Mesenchymal stem cell (in vitro differentiated cells and primary cell): ENCODE measurements around the gene DGKH.

Experiments
- DNase-seq: peaks from one replicate; pipeline ENCODE4 v3.0.0-alpha.2; 2013
- H2AFZ ChIP-seq: one replicate; pipeline ENCODE4 v1.6.1; 2013; ENCODE audit warnings: low read depth, mild to moderate bottlenecking, control low read depth, inconsistent platforms, low read length, moderate library complexity
- H2AK5ac ChIP-seq: 2 replicates; pipeline ENCODE4 v1.6.1; 2013; ENCODE audit warnings: low read length, moderate library complexity, mild to moderate bottlenecking, inconsistent platforms; ENCODE audit not compliant: severe bottlenecking
- H2BK120ac ChIP-seq: one replicate; pipeline ENCODE4 v1.6.1; 2013; ENCODE audit warnings: low read depth, mild to moderate bottlenecking, inconsistent platforms, low read length, moderate library complexity
- H2BK12ac ChIP-seq, 2 experiments: one replicate each; pipeline ENCODE4 v1.6.1; 2013; ENCODE audit warnings: inconsistent platforms in 2 of 2, low read length in 2 of 2, mild to moderate bottlenecking in 2 of 2, moderate library complexity in 2 of 2, control low read depth in 1 of 2
- H2BK15ac ChIP-seq: one replicate; pipeline ENCODE4 v1.6.1; 2013; ENCODE audit warnings: mild to moderate bottlenecking, low read depth, inconsistent platforms; ENCODE audit not compliant: poor library complexity, severe bottlenecking
- H2BK5ac ChIP-seq: 2 replicates; pipeline ENCODE4 v1.6.1; 2013; ENCODE audit warnings: low read depth, mild to moderate bottlenecking, low read length, control low read depth, inconsistent platforms; ENCODE audit not compliant: poor library complexity, severe bottlenecking
- H3K14ac ChIP-seq, 2 experiments: one replicate each; pipeline ENCODE4 v1.6.1; 2013; ENCODE audit warnings: inconsistent platforms in 2 of 2, low read length in 2 of 2, control low read depth in 1 of 2, mild to moderate bottlenecking in 1 of 2, moderate library complexity in 1 of 2
- H3K18ac ChIP-seq, 2 experiments: one replicate each; pipeline ENCODE4 v1.6.1; 2013; ENCODE audit warnings: inconsistent platforms in 2 of 2, low read length in 2 of 2, control low read depth in 1 of 2, low read depth in 1 of 2, mild to moderate bottlenecking in 1 of 2
- H3K23ac ChIP-seq, 2 experiments: one replicate each; pipeline ENCODE4 v1.6.1; 2013; ENCODE audit warnings: inconsistent platforms in 2 of 2, low read length in 2 of 2, mild to moderate bottlenecking in 2 of 2, moderate library complexity in 2 of 2, control low read depth in 1 of 2
- H3K27ac ChIP-seq: 2 replicates; pipeline ENCODE4 v1.5.1; 2013; ENCODE audit warnings: mild to moderate bottlenecking, moderate library complexity, low read length, control low read depth, inconsistent platforms; ENCODE audit not compliant: poor library complexity, severe bottlenecking
- H3K27me3 ChIP-seq, 2 experiments: 2 replicates each; pipeline versions ENCODE4 v1.6.1 to v1.7.0; 2013; ENCODE audit warnings: low read length in 2 of 2, mild to moderate bottlenecking in 2 of 2, moderate library complexity in 2 of 2, control low read depth in 1 of 2, inconsistent platforms in 1 of 2; ENCODE audit not compliant: control insufficient read depth in 1 of 2, insufficient read depth in 1 of 2
- H3K36me3 ChIP-seq, 2 experiments: 2 replicates each; pipeline versions ENCODE4 v1.6.1 to v1.7.0; 2013; ENCODE audit warnings: low read length in 2 of 2, control low read depth in 1 of 2, inconsistent platforms in 1 of 2, low read depth in 1 of 2, mild to moderate bottlenecking in 1 of 2; ENCODE audit not compliant: insufficient read depth in 2 of 2, control insufficient read depth in 1 of 2
- H3K4ac ChIP-seq, 2 experiments: one replicate each; pipeline ENCODE4 v1.6.1; 2013; ENCODE audit warnings: inconsistent platforms in 2 of 2, low read length in 2 of 2, mild to moderate bottlenecking in 2 of 2, moderate library complexity in 2 of 2, control low read depth in 1 of 2, low read depth in 1 of 2
- H3K4me1 ChIP-seq: 2 replicates; pipeline ENCODE4 v1.6.1; 2013; ENCODE audit warnings: low read depth, low read length, control low read depth; ENCODE audit not compliant: control insufficient read depth, insufficient read depth
- H3K4me2 ChIP-seq: 2 replicates; pipeline ENCODE4 v1.6.1; 2013; ENCODE audit warnings: low read length, mild to moderate bottlenecking, inconsistent platforms; ENCODE audit not compliant: poor library complexity, severe bottlenecking
- H3K4me3 ChIP-seq, 2 experiments: 2 replicates each; pipeline versions ENCODE4 v1.5.1 to v1.7.0; 2013; ENCODE audit warnings: low read length in 2 of 2, mild to moderate bottlenecking in 2 of 2, control low read depth in 1 of 2, low read depth in 1 of 2; ENCODE audit not compliant: insufficient read depth in 1 of 2
- H3K79me1 ChIP-seq: replicated peaks from 2 replicates; pipeline ENCODE4 v1.6.1; 2013; ENCODE audit warnings: mild to moderate bottlenecking, control low read depth, low read length, inconsistent platforms; ENCODE audit not compliant: poor library complexity, severe bottlenecking
- H3K9ac ChIP-seq: 2 replicates; pipeline ENCODE4 v1.7.0; 2013; ENCODE audit warnings: mild to moderate bottlenecking, low read length, moderate library complexity
- H3K9me3 ChIP-seq: 2 replicates; pipeline ENCODE4 v1.7.0; 2013; ENCODE audit warnings: mild to moderate bottlenecking, low read length; ENCODE audit not compliant: control insufficient read depth
- H4K8ac ChIP-seq: one replicate; pipeline ENCODE4 v1.6.1; 2013; ENCODE audit warnings: inconsistent platforms, mild to moderate bottlenecking, low read length, moderate library complexity
- H4K91ac ChIP-seq: one replicate; pipeline ENCODE4 v1.6.1; 2013; ENCODE audit warnings: mild to moderate bottlenecking, low read length, inconsistent platforms
- WGBS: methylation state at CpG from one replicate; pipeline ENCODE4 v1.1.7; 2013; ENCODE audit warnings: mixed read lengths; 5-methylcytosine and 5-hydroxymethylcytosine counted together

Gene DGKH

DNA sequence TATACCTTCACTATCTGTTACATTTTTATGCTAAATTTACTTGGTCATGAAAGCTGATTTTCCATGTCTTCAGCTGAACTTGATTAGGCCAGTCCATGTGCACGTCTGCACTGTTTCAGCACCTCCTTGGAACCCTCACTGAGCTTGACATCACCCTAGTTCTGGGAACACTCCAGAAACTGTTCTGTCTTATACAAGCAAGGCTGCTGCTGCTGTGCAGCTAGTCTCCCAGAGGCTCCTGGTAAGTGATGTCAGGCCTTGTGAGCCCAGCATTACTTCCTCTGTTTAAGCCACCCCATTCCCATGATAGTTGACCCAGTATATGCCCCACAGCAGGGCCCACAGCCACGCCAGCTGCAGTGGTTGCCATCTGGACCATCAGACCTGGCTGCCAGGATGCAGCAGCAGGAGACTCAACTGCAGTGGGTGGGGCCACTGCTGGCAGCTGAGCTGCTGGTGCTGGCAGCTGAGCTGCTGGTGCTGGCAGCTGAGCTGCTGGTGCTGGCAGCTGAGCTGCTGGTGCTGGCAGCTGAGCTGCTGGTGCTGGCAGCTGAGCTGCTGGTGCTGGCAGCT, 133.0 kb downstream of the DGKH start:
- Histone ChIP-seq H3K27me3 (no peaks in the 10 kb centered on the region), H3K4me3 (no peak overlapping the region), H3K23ac (no peak overlapping the region), H2BK12ac (peak overlapping the region in 1 of 2 experiments; percentile 72), H3K9ac (no peak overlapping the region), H3K14ac (peak overlapping the region in 1 of 2 experiments; percentile 88), H3K4me2 (no peak overlapping the region), H2BK15ac (no peak overlapping the region), H2BK5ac (no peak overlapping the region), H3K9me3 (no peaks in the 10 kb centered on the region), H2BK120ac (no peak overlapping the region), H2AFZ (no peak overlapping the region), H2AK5ac (no peak overlapping the region), H4K8ac (peak overlapping the region; percentile 8), H3K79me1 (no peaks in the 10 kb centered on the region), H3K4ac (no peak overlapping the region), H3K4me1 (peaks cover 5% of the 10 kb centered on the region), H4K91ac (no peak overlapping the region), H3K18ac (no peak overlapping the region), H3K36me3 (peaks cover 12 to 58% of the 10 kb centered on the region in 2 experiments), H3K27ac (no peak overlapping the region)
- DNase-seq: peak; percentile 5
- 90% methylated on average over 2 of the region's 2 CpGs for WGBS

DNA sequence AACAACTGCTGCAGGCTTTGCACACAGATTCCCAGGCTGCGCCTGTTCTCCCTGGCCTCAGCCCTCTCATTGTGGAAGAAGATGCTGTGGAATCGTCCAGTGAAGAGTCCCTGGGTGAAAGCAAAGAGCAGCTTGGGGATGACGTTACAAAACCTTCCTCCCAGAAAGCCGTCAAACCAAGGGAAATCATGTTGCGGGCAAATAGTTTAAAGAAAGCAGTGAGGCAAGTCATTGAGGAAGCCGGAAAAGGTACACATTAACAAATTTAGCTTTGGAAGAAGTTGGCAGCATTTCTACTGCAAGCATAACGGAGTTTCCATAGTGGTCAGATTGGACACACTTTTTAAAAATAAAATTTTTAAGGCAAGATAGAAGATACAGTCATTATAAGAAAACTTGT, 140.6 kb downstream of the DGKH start:
- H3K4me2 ChIP-seq: no peak overlapping the region
- no peak overlapping the region for H2BK120ac ChIP-seq
- DNase-seq: no peak
- H2AFZ ChIP-seq: no peak overlapping the region
- no peak overlapping the region for H4K8ac ChIP-seq
- H3K18ac ChIP-seq: peak overlapping the region in 1 of 2 experiments; percentile 2
- H3K14ac ChIP-seq: no peak overlapping the region
- peaks cover 14 to 79% of the 10 kb centered on the region in 2 experiments for H3K36me3 ChIP-seq
- no peak overlapping the region for H3K4ac ChIP-seq
- H3K9me3 ChIP-seq: no peaks in the 10 kb centered on the region
- H3K79me1 ChIP-seq: peaks cover 1% of the 10 kb centered on the region
- H3K23ac ChIP-seq: no peak overlapping the region
- no peak overlapping the region for H2BK12ac ChIP-seq
- H3K27ac ChIP-seq: no peak overlapping the region
- no peaks in the 10 kb centered on the region for H3K4me1 ChIP-seq
- no peak overlapping the region for H2BK15ac ChIP-seq
- no peak overlapping the region for H3K9ac ChIP-seq
- WGBS: 95% methylated on average over 6 of the region's 7 CpGs
- no peaks in the 10 kb centered on the region for H3K27me3 ChIP-seq
- H2BK5ac ChIP-seq: no peak overlapping the region
- H4K91ac ChIP-seq: no peak overlapping the region
- no peak overlapping the region for H2AK5ac ChIP-seq
- H3K4me3 ChIP-seq: no peak overlapping the region

DNA sequence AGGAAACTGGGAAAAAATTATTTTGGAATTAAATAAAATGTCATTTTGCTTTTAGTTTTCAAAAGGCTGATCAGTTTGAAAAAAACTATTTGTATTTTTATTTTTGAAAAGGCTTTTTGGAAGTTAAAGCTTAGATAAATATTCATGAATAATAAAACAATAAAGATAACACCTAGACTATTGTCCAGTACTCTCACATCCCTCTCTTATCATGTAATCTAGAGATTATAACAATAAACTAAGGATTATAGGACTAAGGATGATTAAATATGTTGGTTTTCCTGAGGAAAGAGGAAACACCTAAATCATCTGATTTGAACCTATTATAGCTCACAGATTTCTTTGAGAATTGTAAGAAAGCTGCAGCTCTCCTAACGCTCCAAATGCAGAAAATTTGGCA, 142.1 kb downstream of the DGKH start:
- H3K27ac ChIP-seq: no peak overlapping the region
- WGBS: 100% methylated on average over 1 of the region's 1 CpG
- H3K18ac ChIP-seq: no peak overlapping the region
- no peak overlapping the region for H3K23ac ChIP-seq
- H2BK12ac ChIP-seq: no peak overlapping the region
- H4K8ac ChIP-seq: no peak overlapping the region
- H2BK120ac ChIP-seq: no peak overlapping the region
- no peak for DNase-seq
- no peaks in the 10 kb centered on the region for H3K4me1 ChIP-seq
- no peak overlapping the region for H2BK5ac ChIP-seq
- H3K79me1 ChIP-seq: peaks cover 1% of the 10 kb centered on the region
- no peak overlapping the region for H3K14ac ChIP-seq
- H2AK5ac ChIP-seq: no peak overlapping the region
- H3K27me3 ChIP-seq: no peaks in the 10 kb centered on the region
- H3K9me3 ChIP-seq: no peaks in the 10 kb centered on the region
- H2BK15ac ChIP-seq: no peak overlapping the region
- H3K4ac ChIP-seq: no peak overlapping the region
- H4K91ac ChIP-seq: no peak overlapping the region
- H3K9ac ChIP-seq: no peak overlapping the region
- H3K4me2 ChIP-seq: no peak overlapping the region
- no peak overlapping the region for H3K4me3 ChIP-seq
- H3K36me3 ChIP-seq: peaks cover 13 to 86% of the 10 kb centered on the region in 2 experiments
- no peak overlapping the region for H2AFZ ChIP-seq

DNA sequence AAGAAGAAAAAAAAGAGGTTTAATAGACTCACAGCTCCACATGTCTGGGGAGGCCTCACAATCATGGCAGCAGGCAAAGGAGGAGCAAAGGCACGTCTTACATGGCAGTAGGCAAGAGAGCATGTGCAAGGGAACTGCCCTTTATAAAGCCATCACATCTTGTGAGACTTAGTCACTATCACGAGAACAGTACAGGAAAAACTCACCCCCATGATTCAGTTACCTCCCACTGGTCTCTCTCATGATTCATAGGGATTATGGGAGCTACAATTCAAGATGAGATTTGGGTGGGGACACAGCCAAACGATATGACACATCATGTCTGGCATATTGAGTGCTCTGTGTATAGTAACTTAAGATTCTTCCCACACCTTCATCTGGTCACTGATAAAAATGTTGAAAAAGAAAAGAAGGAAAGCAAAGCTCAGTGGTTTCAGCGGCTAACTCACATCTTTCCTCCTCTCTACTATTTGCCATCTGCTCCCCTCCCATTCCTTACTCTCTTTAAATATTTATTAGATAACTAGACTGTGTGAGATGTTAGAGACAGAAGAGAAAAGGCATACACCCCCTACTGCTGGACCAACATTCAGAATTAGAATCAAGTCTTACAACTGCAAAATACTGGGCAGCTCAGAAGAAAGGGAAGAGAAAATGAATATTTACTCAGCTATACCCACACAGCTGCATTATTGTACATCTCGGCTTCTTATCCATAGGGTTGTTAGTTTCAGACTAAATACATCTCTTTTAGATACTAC, 163.4 kb downstream of the DGKH start:
- no peak overlapping the region for H2AFZ ChIP-seq
- no peak overlapping the region for H2BK5ac ChIP-seq
- H2BK12ac ChIP-seq: no peak overlapping the region
- H3K14ac ChIP-seq: peak overlapping the region in 1 of 2 experiments; percentile 26
- peak; percentile 22 for DNase-seq
- H4K91ac ChIP-seq: no peak overlapping the region
- peaks cover 14% of the 10 kb centered on the region for H3K9me3 ChIP-seq
- no peak overlapping the region for H3K23ac ChIP-seq
- no peaks in the 10 kb centered on the region for H3K27me3 ChIP-seq
- no peak overlapping the region for H3K4ac ChIP-seq
- H3K79me1 ChIP-seq: no peaks in the 10 kb centered on the region
- H2BK120ac ChIP-seq: no peak overlapping the region
- H3K9ac ChIP-seq: no peak overlapping the region
- no peaks in the 10 kb centered on the region for H3K4me1 ChIP-seq
- H2AK5ac ChIP-seq: no peak overlapping the region
- H3K36me3 ChIP-seq: peaks cover 8 to 73% of the 10 kb centered on the region in 2 experiments
- no peak overlapping the region for H3K4me3 ChIP-seq
- no peak overlapping the region for H3K18ac ChIP-seq
- H3K4me2 ChIP-seq: no peak overlapping the region
- no peak overlapping the region for H2BK15ac ChIP-seq
- WGBS: 100% methylated on average over 2 of the region's 5 CpGs
- H4K8ac ChIP-seq: no peak overlapping the region
- no peak overlapping the region for H3K27ac ChIP-seq
